Glutamatergic neuron (in vitro differentiated cells): ENCODE data around the gene F2RL2. TPM values are rescaled to one million over a fixed set of nuclear protein-coding genes. Genes with fewer than 3 reads are reported as not detected.
A peak's percentile ranks its signal among the peaks of the same experiment; 100 is the strongest.

ENCODE experiments used
- DNase-seq: peaks from one replicate; pipeline ENCODE4 v3.0.0; 2022
- H3K27ac Mint-ChIP-seq: one replicate; pipeline ENCODE4 v1.8.0; 2020; ENCODE audit warnings: mild to moderate bottlenecking, mixed read lengths, inconsistent platforms; ENCODE audit not compliant: unreplicated experiment
- H3K27me3 Mint-ChIP-seq: one replicate; pipeline ENCODE4 v1.8.0; 2020; ENCODE audit warnings: mild to moderate bottlenecking, moderate library complexity, mixed read lengths, inconsistent platforms; ENCODE audit not compliant: unreplicated experiment
- H3K36me3 Mint-ChIP-seq: one replicate; pipeline ENCODE4 v1.8.0; 2020; ENCODE audit warnings: mild to moderate bottlenecking, mixed read lengths, inconsistent platforms; ENCODE audit not compliant: unreplicated experiment
- H3K4me1 Mint-ChIP-seq: one replicate; pipeline ENCODE4 v1.8.0; 2020; ENCODE audit warnings: mild to moderate bottlenecking, low read depth, mixed read lengths, inconsistent platforms; ENCODE audit not compliant: unreplicated experiment
- H3K4me3 Mint-ChIP-seq: one replicate; pipeline ENCODE4 v1.8.0; 2020; ENCODE audit warnings: mild to moderate bottlenecking, mixed read lengths, inconsistent platforms; ENCODE audit not compliant: unreplicated experiment
- H3K9me3 Mint-ChIP-seq: one replicate; pipeline ENCODE4 v1.8.0; 2020; ENCODE audit warnings: mild to moderate bottlenecking, moderate library complexity, mixed read lengths, inconsistent platforms; ENCODE audit not compliant: unreplicated experiment
- CTCF ChIP-seq: fragments of 200-600 bp; sonication (generic); IDR thresholded peaks from one replicate; pipeline ENCODE4 v1.5.0; 2021; ENCODE audit not compliant: partially characterized antibody, unreplicated experiment
- total RNA-seq: library from RNA; stranded (reverse); fragmentation: NEBNext Ultra II Directional; extraction: Animal tissue kit (Norgen Biotek cat#: 25700); gene quantifications from one replicate; pipeline ENCODE4 v1.2.1, GENCODE V29; 2021; ENCODE audit not compliant: unreplicated experiment

The F2RL2 gene
- total RNA-seq, 1 donor from 2014 or later: not detected

GRCh38 chr5:76641514-76642120, 18.4 kb upstream of the F2RL2 start:
- H3K36me3 Mint-ChIP-seq: no peaks in the 10 kb centered on the region
- H3K4me3 Mint-ChIP-seq: no peak overlapping the region
- H3K9me3 Mint-ChIP-seq: no peaks in the 10 kb centered on the region
- H3K27ac Mint-ChIP-seq: no peak overlapping the region
- H3K4me1 Mint-ChIP-seq: no peaks in the 10 kb centered on the region
- peak; percentile 73 for DNase-seq
- H3K27me3 Mint-ChIP-seq: no peaks in the 10 kb centered on the region
- TF ChIP-seq CTCF: peak; percentile 78

- DNase-seq: no peak
- Mint-ChIP-seq H3K4me1 (no peaks in the 10 kb centered on the region), H3K27ac (no peak overlapping the region), H3K27me3 (no peaks in the 10 kb centered on the region), H3K9me3 (no peaks in the 10 kb centered on the region), H3K36me3 (no peaks in the 10 kb centered on the region), H3K4me3 (no peak overlapping the region)
- TF ChIP-seq CTCF: no peak
Measured at GRCh38 chr5:76638479-76638878, 15.3 kb upstream of the F2RL2 start.

- H3K27me3 Mint-ChIP-seq: no peaks in the 10 kb centered on the region
- no peak for TF ChIP-seq CTCF
- no peaks in the 10 kb centered on the region for H3K4me1 Mint-ChIP-seq
- H3K27ac Mint-ChIP-seq: no peak overlapping the region
- H3K4me3 Mint-ChIP-seq: no peak overlapping the region
- DNase-seq: no peak
- no peaks in the 10 kb centered on the region for H3K9me3 Mint-ChIP-seq
- no peaks in the 10 kb centered on the region for H3K36me3 Mint-ChIP-seq
Measured at GRCh38 chr5:76637490-76637889, 14.3 kb upstream of the F2RL2 start.

GRCh38 chr5:76634661-76635060, 11.5 kb upstream of the F2RL2 start:
- DNase-seq: no peak
- H3K27ac Mint-ChIP-seq: no peak overlapping the region
- no peaks in the 10 kb centered on the region for H3K27me3 Mint-ChIP-seq
- H3K36me3 Mint-ChIP-seq: no peaks in the 10 kb centered on the region
- H3K4me1 Mint-ChIP-seq: no peaks in the 10 kb centered on the region
- no peaks in the 10 kb centered on the region for H3K9me3 Mint-ChIP-seq
- TF ChIP-seq CTCF: no peak
- no peak overlapping the region for H3K4me3 Mint-ChIP-seq

- Mint-ChIP-seq H3K4me1 (peaks cover 2% of the 10 kb centered on the region), H3K36me3 (no peaks in the 10 kb centered on the region), H3K9me3 (no peaks in the 10 kb centered on the region), H3K27me3 (no peaks in the 10 kb centered on the region), H3K4me3 (no peak overlapping the region), H3K27ac (no peak overlapping the region)
- no peak for DNase-seq
- TF ChIP-seq CTCF: no peak
Measured at GRCh38 chr5:76626738-76627137, 3.5 kb upstream of the F2RL2 start.
